Measurements from ENCODE around the gene ZNF580.

Gene ZNF580

DNA sequence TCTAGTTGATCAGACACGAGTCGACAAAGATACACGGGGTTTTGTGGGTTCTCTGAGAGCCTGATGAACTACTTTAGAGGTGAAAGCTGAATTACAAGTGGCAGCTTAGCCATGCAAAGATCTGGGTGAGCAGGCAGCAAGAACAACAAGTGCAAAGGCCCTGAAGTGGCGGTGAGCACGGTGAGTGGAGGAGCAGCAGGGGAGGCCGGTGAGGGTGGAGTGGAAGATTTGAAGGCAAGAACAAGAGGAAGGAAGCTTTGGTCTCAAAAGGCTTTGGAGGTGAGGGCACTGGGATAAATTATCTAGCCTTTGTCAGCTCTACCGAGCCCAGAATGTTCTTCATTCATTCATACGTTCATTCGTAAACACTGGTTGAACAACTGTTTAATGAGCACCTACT is 34.0 kb upstream of the ZNF580 start:
- no peak for DNase-seq (ENCODE audit: low spot score)
- TF ChIP-seq, protein P1, sequence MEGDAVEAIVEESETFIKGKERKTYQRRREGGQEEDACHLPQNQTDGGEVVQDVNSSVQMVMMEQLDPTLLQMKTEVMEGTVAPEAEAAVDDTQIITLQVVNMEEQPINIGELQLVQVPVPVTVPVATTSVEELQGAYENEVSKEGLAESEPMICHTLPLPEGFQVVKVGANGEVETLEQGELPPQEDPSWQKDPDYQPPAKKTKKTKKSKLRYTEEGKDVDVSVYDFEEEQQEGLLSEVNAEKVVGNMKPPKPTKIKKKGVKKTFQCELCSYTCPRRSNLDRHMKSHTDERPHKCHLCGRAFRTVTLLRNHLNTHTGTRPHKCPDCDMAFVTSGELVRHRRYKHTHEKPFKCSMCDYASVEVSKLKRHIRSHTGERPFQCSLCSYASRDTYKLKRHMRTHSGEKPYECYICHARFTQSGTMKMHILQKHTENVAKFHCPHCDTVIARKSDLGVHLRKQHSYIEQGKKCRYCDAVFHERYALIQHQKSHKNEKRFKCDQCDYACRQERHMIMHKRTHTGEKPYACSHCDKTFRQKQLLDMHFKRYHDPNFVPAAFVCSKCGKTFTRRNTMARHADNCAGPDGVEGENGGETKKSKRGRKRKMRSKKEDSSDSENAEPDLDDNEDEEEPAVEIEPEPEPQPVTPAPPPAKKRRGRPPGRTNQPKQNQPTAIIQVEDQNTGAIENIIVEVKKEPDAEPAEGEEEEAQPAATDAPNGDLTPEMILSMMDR (IDR thresholded peaks at IDR 0.05; ENCODE audit: extremely low read depth, missing control alignments): no peak

DNA sequence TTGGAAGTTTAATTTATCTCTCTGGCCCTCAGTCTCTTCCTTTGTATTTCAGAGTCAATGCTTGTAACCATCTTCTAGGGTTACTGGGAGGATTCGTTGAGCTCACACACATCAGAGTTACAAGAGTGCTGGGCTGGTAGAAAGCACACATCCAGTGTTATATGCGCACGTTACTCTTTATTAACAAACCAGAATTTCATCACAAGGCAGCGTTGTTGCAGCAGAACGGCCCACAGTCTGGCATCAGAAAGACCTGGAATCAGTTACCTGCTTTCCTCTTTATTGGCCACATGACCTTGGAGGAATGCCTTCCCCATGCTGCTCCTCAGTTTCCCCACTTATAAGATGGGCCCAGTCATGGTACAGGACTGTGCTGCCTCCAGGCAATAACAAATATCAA is 31.5 kb upstream of the ZNF580 start:
- TF ChIP-seq, protein P1 (IDR thresholded peaks at IDR 0.05; ENCODE audit: extremely low read depth, missing control alignments): no peak
- DNase-seq (ENCODE audit: low spot score): no peak

DNA sequence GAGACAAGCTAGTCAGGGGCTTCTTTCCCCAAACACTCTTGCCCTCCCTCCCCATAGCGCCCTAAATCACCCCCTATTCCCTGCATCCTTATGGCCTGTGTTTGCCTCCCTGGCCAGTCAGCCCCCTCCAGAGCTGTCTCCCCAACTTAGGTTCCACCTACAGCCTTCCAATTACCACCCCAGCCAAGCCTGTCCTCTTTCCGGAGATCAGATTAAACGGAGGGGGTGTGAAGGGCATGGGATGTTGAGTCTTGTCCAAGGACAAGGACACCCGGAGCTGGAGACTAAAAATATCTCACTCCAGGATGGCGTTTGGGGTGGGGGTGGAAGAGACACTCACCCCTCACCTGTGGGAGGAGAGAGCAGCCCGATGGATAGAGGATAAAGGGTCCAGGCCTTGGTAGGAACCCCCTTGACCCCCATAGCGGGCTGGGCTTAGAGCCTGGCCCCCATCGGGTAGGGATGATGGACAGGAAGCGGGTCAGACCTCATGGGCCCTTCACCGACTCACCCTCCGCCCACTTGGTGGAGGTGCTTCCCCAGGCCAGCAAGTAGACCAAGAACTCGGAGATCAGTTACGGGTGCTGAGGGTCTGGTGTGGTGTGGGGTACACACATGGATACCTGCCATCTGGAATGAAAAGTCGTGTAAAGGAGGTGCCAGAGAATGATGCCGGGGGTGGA is 29.4 kb upstream of the ZNF580 start:
- DNase-seq (ENCODE audit: low spot score): no peak
- TF ChIP-seq, protein P1 (IDR thresholded peaks at IDR 0.05; ENCODE audit: extremely low read depth, missing control alignments): no peak

DNA sequence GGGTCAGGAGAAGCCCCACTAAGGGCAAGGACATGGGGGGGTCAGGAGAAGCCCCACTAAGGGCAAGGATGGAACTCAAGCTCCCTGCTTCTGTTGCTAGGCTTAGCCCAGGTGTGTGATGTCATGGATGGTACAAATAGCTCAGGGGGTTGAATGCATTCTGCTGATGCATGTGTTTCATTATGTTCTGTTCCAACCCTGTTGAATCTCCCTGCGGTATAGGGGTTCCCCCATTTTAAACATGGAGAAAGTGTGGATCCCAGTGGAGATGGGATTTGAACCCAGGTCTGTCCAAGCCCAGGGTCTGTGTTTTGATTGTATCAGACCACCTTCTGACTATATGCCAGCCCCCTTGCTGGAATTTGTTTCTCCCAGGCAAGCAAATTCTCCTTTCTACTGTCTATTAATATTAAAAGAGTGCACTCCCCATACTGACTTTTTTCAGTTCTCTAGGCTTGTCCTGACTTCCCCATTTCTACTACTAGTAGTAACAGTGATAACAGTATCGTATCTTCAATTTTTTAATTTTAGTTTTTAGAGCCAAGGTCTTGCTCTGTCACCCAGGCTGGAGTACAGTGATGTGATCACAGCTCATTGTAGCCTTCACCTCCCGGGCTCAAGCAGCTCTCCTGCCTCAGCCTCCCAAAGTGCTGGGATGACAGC is 28.7 kb upstream of the ZNF580 start:
- TF ChIP-seq, protein P1 (IDR thresholded peaks at IDR 0.05; ENCODE audit: extremely low read depth, missing control alignments): no peak
- DNase-seq (ENCODE audit: low spot score): no peak

DNA sequence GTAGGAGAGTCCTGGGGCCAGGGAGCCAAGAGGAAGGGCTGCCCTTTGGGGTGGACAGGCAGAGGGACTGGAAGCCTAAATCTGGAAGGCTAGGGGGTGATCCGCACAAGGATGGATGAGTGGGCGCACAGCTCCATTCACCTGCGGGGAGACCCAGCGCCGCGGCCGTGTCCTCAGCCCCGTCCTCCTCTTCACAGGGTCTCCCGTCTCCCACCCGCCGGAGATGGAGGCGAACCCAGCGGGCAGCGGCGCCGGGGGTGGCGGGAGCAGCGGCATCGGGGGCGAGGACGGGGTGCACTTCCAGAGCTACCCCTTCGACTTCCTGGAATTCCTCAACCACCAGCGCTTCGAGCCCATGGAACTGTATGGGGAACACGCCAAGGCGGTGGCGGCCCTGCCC is 27.4 kb upstream of the ZNF580 start:
- TF ChIP-seq, protein P1 (IDR thresholded peaks at IDR 0.05; ENCODE audit: extremely low read depth, missing control alignments): no peak
- no peak for DNase-seq (ENCODE audit: low spot score)

DNA sequence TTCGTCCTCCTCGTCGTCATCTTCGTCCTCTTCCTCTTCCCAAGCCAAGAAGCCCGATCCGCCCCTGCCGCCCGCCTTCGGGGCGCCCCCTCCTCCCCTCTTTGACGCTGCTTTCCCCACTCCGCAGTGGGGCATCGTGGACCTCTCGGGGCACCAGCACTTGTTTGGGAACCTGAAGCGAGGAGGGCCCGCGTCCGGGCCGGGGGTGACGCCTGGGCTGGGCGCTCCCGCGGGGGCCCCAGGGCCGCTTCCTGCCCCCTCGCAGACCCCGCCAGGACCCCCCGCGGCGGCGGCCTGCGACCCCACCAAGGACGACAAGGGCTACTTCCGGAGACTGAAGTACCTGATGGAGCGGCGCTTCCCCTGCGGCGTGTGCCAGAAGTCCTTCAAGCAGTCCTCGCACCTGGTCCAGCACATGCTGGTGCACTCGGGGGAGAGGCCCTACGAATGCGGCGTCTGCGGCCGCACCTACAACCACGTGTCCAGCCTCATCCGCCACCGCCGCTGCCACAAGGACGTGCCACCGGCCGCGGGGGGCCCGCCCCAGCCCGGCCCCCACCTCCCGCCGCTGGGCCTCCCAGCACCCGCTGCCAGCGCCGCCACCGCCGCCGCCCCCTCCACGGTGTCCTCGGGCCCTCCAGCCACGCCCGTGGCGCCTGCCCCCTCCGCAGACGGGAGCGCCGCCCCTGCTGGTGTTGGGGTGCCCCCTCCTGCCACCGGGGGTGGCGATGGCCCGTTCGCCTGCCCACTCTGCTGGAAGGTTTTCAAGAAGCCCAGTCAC is 26.7 kb upstream of the ZNF580 start:
- no peak for DNase-seq (ENCODE audit: low spot score)
- TF ChIP-seq, protein P1 (IDR thresholded peaks at IDR 0.05; ENCODE audit: extremely low read depth, missing control alignments): no peak
